A673 (cell line): ENCODE measurements around the gene GNPTAB.

ENCODE experiments used
- CTCF ChIP-seq: fragments of 300-800, 200-600 bp; sonication (generic); conservative IDR thresholded peaks from 2 replicates; pipeline ENCODE4 v1.5.1; 2017; ENCODE audit warnings: low read depth, mild to moderate bottlenecking, antibody characterized with exemption, low read length, moderate library complexity, mixed read lengths
- EZH2 ChIP-seq: fragments of 200-600 bp; sonication (generic); IDR thresholded peaks from 2 replicates; pipeline ENCODE4 v1.6.1; 2017; ENCODE audit warnings: borderline replicate concordance, low read depth, mild to moderate bottlenecking, mixed read lengths, antibody characterized with exemption, low read length; ENCODE audit not compliant: poor library complexity, severe bottlenecking

- TF ChIP-seq CTCF, result no peak
- no peak for TF ChIP-seq EZH2
These were observed 11.3 kb downstream of the GNPTAB start for GRCh38 chr12:101819467-101819866.
